Ramos (cell line): ENCODE measurements around the gene FOXO4.

ENCODE experiments used
- in situ Hi-C: fragments of 300-500 bp; cut with MboI; formaldehyde crosslinking; loops from one replicate; pipeline ENCODE4 v1.14.3; 2022; ENCODE audit warnings: low sequenced_read_pairs; ENCODE audit not compliant: unreplicated experiment

The FOXO4 gene

GRCh38 chrX:71128915-71129765, 33.5 kb downstream of the FOXO4 start:
- in situ Hi-C loops = no loop called here

GRCh38 chrX:71131510-71131909, 35.9 kb downstream of the FOXO4 start:
- in situ Hi-C loops = no loop called here

DNA sequence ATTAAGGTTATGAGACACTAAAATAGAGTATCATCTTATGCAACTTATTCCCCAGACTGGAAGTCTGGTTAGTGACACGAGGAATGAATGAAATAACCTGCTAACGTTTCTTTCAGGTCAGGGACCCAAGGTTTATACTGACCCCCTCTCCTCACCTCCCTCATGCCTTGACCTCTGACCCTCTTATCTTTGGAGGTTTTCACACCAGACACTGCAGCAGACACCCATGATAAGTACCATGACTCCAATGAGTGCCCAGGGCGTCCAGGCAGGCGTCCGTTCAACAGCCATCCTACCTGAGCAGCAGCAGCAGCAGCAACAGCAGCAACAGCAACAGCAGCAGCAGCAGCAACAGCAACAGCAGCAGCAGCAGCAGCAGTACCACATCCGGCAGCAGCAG, 44.8 kb downstream of the FOXO4 start:
- in situ Hi-C loops = no loop called here

- in situ Hi-C loops = no loop called here
Observed at GRCh38 chrX:71143508-71143907, 47.9 kb downstream of the FOXO4 start.

GRCh38 chrX:71144651-71145050, 49.0 kb downstream of the FOXO4 start, which contains the start of gene NLGN3:
NLGN3 (plus strand) TSS chrX:71144841; CDS start chrX:71147750, 2,909 bp downstream.
- in situ Hi-C loops = no loop called here

DNA sequence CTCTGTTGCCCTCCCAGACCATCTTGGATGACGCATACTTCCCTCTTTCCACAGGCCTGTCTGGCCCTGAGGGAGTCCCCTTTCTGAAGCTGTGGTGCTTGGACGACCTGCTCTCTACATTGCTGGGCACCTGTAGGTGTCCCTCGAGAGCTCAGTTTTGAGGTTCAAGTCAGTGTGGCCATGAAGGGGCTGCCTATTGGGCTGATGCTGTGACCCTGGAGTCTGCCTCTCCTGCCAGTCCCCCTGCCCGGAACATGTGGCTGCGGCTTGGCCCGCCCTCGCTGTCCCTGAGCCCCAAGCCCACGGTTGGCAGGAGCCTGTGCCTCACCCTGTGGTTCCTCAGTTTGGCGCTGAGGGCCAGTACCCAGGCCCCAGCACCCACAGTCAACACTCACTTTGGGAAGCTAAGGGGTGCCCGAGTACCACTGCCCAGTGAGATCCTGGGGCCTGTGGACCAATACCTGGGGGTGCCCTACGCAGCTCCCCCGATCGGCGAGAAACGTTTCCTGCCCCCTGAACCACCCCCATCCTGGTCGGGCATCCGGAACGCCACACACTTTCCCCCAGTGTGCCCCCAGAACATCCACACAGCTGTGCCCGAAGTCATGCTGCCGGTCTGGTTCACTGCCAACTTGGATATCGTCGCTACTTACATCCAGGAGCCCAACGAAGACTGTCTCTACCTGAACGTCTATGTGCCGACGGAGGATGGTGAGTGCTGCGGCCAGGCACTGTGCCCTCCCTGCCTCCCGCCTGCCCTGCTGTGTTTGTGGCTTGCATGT, 52.0 kb downstream of the FOXO4 start:
- in situ Hi-C loops = no loop called here

DNA sequence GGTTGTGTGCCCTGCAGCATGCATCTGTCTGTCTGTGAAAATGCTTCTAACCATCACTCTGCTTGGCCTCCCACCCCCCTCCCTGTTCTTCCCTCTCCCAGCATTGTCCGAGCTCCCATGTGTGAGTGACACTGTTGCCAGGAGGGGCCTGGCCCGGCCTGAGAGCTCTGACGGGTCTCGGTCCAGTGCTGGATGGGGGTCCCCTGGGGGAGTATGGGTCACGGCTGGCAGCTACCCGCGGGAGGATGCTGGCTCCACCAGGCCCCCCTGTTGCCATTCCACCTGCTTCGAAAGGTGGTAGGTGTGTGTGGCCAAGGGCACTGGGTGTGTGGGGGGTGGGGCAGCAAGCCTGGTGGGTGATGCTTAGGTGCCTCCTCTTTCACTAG, 52.6 kb downstream of the FOXO4 start:
- in situ Hi-C loops = no loop called here

DNA sequence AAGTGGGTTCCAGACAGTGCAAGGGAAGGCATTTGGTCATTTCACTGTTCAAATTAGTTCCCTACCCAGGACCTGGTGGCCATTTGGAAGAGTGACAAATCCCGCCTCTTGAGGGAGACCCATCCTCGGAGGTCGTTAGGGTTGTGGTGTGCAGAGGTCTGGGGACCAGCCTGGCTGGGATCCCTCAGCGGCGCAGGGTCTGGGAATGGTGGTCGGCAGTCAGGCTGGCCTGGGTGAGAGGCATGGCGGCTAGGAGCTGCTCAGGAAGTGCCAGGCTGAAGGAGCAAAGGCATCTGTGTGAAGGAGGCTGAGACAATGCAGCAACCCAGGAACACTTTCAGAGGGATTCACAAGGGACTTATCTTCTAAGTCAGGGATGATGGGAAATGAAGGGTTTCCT, 55.7 kb downstream of the FOXO4 start:
- in situ Hi-C loops = no loop called here
